ENCODE data around the gene EDIL3.

GRCh38 chr5:84419742-84420141, 35.1 kb upstream of the EDIL3 start:
- no peak for TF ChIP-seq POLR2A (IDR thresholded peaks at IDR 0.05)
- TF ChIP-seq, protein P1, sequence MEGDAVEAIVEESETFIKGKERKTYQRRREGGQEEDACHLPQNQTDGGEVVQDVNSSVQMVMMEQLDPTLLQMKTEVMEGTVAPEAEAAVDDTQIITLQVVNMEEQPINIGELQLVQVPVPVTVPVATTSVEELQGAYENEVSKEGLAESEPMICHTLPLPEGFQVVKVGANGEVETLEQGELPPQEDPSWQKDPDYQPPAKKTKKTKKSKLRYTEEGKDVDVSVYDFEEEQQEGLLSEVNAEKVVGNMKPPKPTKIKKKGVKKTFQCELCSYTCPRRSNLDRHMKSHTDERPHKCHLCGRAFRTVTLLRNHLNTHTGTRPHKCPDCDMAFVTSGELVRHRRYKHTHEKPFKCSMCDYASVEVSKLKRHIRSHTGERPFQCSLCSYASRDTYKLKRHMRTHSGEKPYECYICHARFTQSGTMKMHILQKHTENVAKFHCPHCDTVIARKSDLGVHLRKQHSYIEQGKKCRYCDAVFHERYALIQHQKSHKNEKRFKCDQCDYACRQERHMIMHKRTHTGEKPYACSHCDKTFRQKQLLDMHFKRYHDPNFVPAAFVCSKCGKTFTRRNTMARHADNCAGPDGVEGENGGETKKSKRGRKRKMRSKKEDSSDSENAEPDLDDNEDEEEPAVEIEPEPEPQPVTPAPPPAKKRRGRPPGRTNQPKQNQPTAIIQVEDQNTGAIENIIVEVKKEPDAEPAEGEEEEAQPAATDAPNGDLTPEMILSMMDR (IDR thresholded peaks at IDR 0.05), result no peak
